WTC11 (cell line): Measurements from ENCODE around the gene ZFYVE16.

ENCODE experiments used
- ESRRA ChIP-seq: sonication (generic); formaldehyde crosslinking; IDR thresholded peaks from 2 replicates; pipeline ENCODE4 v1.8.1; 2022; ENCODE audit warnings: mild to moderate bottlenecking, missing genetic modification reagents, borderline replicate concordance
- SMAD4 ChIP-seq: sonication (generic); formaldehyde crosslinking; IDR thresholded peaks from 2 replicates; pipeline ENCODE4 v1.8.0; 2022; ENCODE audit warnings: mild to moderate bottlenecking, missing genetic modification reagents
- SP1 ChIP-seq: sonication (generic); formaldehyde crosslinking; conservative IDR thresholded peaks from 2 replicates; pipeline ENCODE4 v1.8.1; 2022; ENCODE audit warnings: missing genetic modification reagents
- ZNF121 ChIP-seq: sonication (generic); formaldehyde crosslinking; IDR thresholded peaks from 2 replicates; pipeline ENCODE4 v1.8.0; 2023; ENCODE audit warnings: missing genetic modification reagents
- ZNF263 ChIP-seq: sonication (generic); formaldehyde crosslinking; IDR thresholded peaks from 2 replicates; pipeline ENCODE4 v1.8.1; 2022; ENCODE audit warnings: low read depth, mild to moderate bottlenecking, moderate library complexity, missing genetic modification reagents
- ZNF317 ChIP-seq: sonication (generic); formaldehyde crosslinking; IDR thresholded peaks from 2 replicates; pipeline ENCODE4 v1.8.1; 2023; ENCODE audit warnings: low read depth, mild to moderate bottlenecking, moderate library complexity, missing genetic modification reagents, borderline replicate concordance
- TF ChIP-seq, protein P1 (sequence below): sonication (generic); formaldehyde crosslinking; IDR thresholded peaks from 2 replicates; pipeline ENCODE4 v1.8.0; 2023; ENCODE audit warnings: mild to moderate bottlenecking, missing genetic modification reagents
- TF ChIP-seq, protein P2 (sequence below): fragments of 200-600 bp; IDR thresholded peaks from 2 replicates; pipeline ENCODE4 v1.8.0; 2022; ENCODE audit warnings: antibody characterized with exemption
- TF ChIP-seq, protein P3 (sequence below): sonication (generic); formaldehyde crosslinking; IDR thresholded peaks from 2 replicates; pipeline ENCODE4 v1.8.0; 2022; ENCODE audit warnings: mild to moderate bottlenecking, missing genetic modification reagents
- TF ChIP-seq, protein P4 (sequence below): sonication (generic); formaldehyde crosslinking; IDR thresholded peaks from 2 replicates; pipeline ENCODE4 v1.8.1; 2023; ENCODE audit warnings: mild to moderate bottlenecking, missing genetic modification reagents, moderate library complexity
- TF ChIP-seq, protein P5 (sequence below): fragments of 250-450 bp; sonication (Bioruptor Pico); IDR thresholded peaks from 2 replicates; pipeline ENCODE4 v1.9.0; 2021; ENCODE audit warnings: moderate library complexity, mild to moderate bottlenecking, inconsistent platforms, borderline replicate concordance
- TF ChIP-seq, protein P6 (sequence below): sonication (generic); formaldehyde crosslinking; IDR thresholded peaks from 2 replicates; pipeline ENCODE4 v1.8.0; 2022; ENCODE audit warnings: mild to moderate bottlenecking, missing genetic modification reagents
- TF ChIP-seq, protein P7 (sequence below): sonication (generic); formaldehyde crosslinking; IDR thresholded peaks from 2 replicates; pipeline ENCODE4 v1.8.1; 2022; ENCODE audit warnings: mild to moderate bottlenecking, moderate library complexity, missing genetic modification reagents

DNA sequence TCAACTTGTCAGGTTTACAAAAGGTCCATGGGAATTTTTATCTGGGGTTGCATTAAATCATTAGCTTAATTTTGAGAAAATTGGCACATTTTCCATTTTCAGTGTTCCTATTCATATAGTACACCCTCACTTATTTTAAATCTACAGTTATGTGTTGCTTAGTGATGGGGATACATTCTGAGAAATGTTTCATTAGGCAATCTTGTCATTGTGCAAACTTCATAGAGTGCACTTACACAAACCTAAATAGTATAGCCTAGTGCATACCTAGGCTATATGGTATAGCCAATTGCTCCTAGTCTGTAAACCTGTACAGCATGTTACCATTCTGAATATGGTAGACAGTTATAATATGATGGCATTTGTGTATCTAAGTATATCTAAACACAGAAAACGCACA is 60.3 kb downstream of the ZFYVE16 start:
- no peak for TF ChIP-seq ZNF317 (CRISPR knock-in tag)
- TF ChIP-seq, protein P1, sequence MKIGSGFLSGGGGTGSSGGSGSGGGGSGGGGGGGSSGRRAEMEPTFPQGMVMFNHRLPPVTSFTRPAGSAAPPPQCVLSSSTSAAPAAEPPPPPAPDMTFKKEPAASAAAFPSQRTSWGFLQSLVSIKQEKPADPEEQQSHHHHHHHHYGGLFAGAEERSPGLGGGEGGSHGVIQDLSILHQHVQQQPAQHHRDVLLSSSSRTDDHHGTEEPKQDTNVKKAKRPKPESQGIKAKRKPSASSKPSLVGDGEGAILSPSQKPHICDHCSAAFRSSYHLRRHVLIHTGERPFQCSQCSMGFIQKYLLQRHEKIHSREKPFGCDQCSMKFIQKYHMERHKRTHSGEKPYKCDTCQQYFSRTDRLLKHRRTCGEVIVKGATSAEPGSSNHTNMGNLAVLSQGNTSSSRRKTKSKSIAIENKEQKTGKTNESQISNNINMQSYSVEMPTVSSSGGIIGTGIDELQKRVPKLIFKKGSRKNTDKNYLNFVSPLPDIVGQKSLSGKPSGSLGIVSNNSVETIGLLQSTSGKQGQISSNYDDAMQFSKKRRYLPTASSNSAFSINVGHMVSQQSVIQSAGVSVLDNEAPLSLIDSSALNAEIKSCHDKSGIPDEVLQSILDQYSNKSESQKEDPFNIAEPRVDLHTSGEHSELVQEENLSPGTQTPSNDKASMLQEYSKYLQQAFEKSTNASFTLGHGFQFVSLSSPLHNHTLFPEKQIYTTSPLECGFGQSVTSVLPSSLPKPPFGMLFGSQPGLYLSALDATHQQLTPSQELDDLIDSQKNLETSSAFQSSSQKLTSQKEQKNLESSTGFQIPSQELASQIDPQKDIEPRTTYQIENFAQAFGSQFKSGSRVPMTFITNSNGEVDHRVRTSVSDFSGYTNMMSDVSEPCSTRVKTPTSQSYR (CRISPR knock-in tag), result no peak
- TF ChIP-seq, protein P2, sequence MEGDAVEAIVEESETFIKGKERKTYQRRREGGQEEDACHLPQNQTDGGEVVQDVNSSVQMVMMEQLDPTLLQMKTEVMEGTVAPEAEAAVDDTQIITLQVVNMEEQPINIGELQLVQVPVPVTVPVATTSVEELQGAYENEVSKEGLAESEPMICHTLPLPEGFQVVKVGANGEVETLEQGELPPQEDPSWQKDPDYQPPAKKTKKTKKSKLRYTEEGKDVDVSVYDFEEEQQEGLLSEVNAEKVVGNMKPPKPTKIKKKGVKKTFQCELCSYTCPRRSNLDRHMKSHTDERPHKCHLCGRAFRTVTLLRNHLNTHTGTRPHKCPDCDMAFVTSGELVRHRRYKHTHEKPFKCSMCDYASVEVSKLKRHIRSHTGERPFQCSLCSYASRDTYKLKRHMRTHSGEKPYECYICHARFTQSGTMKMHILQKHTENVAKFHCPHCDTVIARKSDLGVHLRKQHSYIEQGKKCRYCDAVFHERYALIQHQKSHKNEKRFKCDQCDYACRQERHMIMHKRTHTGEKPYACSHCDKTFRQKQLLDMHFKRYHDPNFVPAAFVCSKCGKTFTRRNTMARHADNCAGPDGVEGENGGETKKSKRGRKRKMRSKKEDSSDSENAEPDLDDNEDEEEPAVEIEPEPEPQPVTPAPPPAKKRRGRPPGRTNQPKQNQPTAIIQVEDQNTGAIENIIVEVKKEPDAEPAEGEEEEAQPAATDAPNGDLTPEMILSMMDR, result no peak
- TF ChIP-seq, protein P3, sequence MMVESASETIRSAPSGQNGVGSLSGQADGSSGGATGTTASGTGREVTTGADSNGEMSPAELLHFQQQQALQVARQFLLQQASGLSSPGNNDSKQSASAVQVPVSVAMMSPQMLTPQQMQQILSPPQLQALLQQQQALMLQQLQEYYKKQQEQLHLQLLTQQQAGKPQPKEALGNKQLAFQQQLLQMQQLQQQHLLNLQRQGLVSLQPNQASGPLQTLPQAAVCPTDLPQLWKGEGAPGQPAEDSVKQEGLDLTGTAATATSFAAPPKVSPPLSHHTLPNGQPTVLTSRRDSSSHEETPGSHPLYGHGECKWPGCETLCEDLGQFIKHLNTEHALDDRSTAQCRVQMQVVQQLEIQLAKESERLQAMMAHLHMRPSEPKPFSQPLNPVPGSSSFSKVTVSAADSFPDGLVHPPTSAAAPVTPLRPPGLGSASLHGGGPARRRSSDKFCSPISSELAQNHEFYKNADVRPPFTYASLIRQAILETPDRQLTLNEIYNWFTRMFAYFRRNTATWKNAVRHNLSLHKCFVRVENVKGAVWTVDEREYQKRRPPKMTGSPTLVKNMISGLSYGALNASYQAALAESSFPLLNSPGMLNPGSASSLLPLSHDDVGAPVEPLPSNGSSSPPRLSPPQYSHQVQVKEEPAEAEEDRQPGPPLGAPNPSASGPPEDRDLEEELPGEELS (CRISPR knock-in tag), result no peak
- no peak for TF ChIP-seq SP1
- no peak for TF ChIP-seq ESRRA
- no peak for TF ChIP-seq ZNF263
- TF ChIP-seq, protein P4, sequence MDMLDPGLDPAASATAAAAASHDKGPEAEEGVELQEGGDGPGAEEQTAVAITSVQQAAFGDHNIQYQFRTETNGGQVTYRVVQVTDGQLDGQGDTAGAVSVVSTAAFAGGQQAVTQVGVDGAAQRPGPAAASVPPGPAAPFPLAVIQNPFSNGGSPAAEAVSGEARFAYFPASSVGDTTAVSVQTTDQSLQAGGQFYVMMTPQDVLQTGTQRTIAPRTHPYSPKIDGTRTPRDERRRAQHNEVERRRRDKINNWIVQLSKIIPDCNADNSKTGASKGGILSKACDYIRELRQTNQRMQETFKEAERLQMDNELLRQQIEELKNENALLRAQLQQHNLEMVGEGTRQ, result no peak
- TF ChIP-seq, protein P5, sequence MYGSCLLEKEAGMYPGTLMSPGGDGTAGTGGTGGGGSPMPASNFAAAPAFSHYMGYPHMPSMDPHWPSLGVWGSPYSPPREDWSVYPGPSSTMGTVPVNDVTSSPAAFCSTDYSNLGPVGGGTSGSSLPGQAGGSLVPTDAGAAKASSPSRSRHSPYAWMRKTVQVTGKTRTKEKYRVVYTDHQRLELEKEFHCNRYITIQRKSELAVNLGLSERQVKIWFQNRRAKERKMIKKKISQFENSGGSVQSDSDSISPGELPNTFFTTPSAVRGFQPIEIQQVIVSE (CRISPR knock-in tag), result no peak
- TF ChIP-seq, protein P6, sequence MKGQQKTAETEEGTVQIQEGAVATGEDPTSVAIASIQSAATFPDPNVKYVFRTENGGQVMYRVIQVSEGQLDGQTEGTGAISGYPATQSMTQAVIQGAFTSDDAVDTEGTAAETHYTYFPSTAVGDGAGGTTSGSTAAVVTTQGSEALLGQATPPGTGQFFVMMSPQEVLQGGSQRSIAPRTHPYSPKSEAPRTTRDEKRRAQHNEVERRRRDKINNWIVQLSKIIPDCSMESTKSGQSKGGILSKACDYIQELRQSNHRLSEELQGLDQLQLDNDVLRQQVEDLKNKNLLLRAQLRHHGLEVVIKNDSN (CRISPR knock-in tag), result no peak
- TF ChIP-seq, protein P7, sequence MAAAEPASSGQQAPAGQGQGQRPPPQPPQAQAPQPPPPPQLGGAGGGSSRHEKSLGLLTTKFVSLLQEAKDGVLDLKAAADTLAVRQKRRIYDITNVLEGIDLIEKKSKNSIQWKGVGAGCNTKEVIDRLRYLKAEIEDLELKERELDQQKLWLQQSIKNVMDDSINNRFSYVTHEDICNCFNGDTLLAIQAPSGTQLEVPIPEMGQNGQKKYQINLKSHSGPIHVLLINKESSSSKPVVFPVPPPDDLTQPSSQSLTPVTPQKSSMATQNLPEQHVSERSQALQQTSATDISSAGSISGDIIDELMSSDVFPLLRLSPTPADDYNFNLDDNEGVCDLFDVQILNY, result no peak
- TF ChIP-seq ZNF121, result no peak
- TF ChIP-seq SMAD4 (CRISPR knock-in tag), result no peak
